Right lobe of liver (tissue), 4 donors: ENCODE measurements around the gene LRRC72.

Experiments used
- POLR2A ChIP-seq: fragments of 450-650 bp; IDR thresholded peaks from one replicate; pipeline ENCODE4 v1.6.1; 2017; ENCODE audit warnings: antibody characterized with exemption, mild to moderate bottlenecking
- TF ChIP-seq, protein P1 (sequence below), 4 donors: fragments of 200-600 bp in 3 of 4; fragments of 450-650 bp in 1 of 4; IDR thresholded peaks; one replicate each; pipeline versions ENCODE4 v1.5.1 to v1.8.0; 2016 to 2022; ENCODE audit warnings: antibody characterized with exemption in 4 of 4, mild to moderate bottlenecking in 2 of 4
- donor health status: DM: no; HTN: no; CAD: no.
- donor health status: DM: no; HTN: no; CAD: no.
- donor health status: DM: no; HTN: yes; CAD: no.

DNA sequence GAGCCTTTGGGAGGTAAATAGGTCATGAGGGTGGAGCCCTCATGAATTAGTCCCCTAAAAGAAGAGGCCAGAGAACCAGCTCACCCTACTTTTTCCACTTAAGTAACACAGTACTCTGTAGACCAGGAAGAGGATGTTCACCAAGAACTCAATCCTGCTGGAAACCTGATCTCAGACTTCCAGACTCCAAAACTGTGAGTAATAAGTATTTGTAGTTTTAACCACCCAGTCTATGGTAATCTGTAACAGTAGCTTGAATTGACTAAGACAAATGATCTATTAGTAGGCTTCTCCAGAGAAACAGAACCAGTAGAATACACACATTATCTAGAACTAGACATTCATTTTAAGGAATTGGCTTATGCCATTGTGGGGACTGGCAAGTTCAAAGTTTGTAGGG, 67.4 kb downstream of the LRRC72 start:
- TF ChIP-seq, protein P1, sequence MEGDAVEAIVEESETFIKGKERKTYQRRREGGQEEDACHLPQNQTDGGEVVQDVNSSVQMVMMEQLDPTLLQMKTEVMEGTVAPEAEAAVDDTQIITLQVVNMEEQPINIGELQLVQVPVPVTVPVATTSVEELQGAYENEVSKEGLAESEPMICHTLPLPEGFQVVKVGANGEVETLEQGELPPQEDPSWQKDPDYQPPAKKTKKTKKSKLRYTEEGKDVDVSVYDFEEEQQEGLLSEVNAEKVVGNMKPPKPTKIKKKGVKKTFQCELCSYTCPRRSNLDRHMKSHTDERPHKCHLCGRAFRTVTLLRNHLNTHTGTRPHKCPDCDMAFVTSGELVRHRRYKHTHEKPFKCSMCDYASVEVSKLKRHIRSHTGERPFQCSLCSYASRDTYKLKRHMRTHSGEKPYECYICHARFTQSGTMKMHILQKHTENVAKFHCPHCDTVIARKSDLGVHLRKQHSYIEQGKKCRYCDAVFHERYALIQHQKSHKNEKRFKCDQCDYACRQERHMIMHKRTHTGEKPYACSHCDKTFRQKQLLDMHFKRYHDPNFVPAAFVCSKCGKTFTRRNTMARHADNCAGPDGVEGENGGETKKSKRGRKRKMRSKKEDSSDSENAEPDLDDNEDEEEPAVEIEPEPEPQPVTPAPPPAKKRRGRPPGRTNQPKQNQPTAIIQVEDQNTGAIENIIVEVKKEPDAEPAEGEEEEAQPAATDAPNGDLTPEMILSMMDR (IDR thresholded peaks at IDR 0.05), result no peak
- TF ChIP-seq POLR2A, result no peak
